ENCODE results near the gene TRRAP. TPM values are rescaled to one million over a fixed set of nuclear protein-coding genes. Genes with fewer than 3 reads are reported as not detected.

TRRAP gene
- total RNA-seq, 1 experiment from 2014 or later = 55.4 TPM

DNA sequence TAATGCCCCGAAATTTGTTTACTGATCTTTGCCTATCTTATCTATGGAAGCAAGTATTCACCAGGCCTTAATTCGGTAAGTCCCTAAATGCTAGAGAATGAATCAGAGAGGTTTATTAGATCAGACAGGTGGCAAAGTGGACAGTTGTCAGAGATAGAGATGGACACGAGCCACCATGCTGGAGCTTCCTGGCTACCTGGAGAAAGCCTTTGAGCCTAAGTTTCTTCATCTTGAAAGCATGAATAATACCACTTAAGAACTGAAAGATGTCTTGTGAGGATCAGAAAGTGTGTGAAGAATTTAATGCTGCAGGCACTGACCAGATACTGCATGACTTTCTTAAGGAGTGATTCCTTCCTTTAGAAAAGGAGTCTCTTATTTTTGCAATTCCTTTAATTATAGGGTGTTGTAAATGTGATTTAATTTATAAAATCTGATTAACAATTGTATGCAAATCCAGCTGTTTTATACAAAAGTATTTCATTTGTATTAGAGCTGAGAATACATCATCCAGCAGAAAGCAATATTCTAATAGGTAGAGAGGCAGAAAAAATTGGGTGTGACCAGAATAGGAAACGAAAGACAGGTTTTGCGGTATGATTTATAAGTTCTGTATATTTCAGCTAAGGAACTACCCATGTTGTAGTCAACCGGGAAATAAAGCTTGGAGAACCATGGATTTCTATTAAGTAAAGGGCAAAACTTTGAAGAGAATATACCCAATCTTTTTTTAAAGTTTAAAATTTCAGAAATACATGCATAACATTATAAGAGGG is 182.9 kb downstream of the TRRAP start:
- Mint-ChIP-seq H3K4me1 (ENCODE audit: low read depth, unreplicated experiment) (no peaks in the 10 kb centered on the region), H3K27me3 (ENCODE audit: insufficient read depth, unreplicated experiment) (no peaks in the 10 kb centered on the region), H3K36me3 (ENCODE audit: insufficient read depth, unreplicated experiment) (peaks cover 12% of the 10 kb centered on the region), H3K27ac (ENCODE audit: unreplicated experiment) (no peak overlapping the region), H3K9me3 (ENCODE audit: unreplicated experiment) (no peaks in the 10 kb centered on the region), H3K4me3 (ENCODE audit: unreplicated experiment) (no peak overlapping the region)
- POLR2A ChIA-PET = interaction anchor here (0.6 kb wide), 1 partner anchor 86 kb away, joined by 4 read pairs; no protein-coding TSS in a partner anchor
- no peak overlapping the region for H3K4me3 ChIP-seq (ENCODE audit: low read depth, low read length)
- no peaks in the 10 kb centered on the region; the same call in 1 of the 2 replicates for H3K9me3 ChIP-seq
- no peaks in the 10 kb centered on the region for H3K36me3 ChIP-seq (ENCODE audit: control insufficient read depth, insufficient read depth, low read length)
- intact Hi-C loops (cut with micrococcal nuclease; ENCODE audit: unreplicated experiment) = no loop called here
- CTCF ChIA-PET = no interaction called here
- no TSS peak for BruUV-seq (replicated peaks)
- DNase-seq = no peak
- TF ChIP-seq, protein P1, sequence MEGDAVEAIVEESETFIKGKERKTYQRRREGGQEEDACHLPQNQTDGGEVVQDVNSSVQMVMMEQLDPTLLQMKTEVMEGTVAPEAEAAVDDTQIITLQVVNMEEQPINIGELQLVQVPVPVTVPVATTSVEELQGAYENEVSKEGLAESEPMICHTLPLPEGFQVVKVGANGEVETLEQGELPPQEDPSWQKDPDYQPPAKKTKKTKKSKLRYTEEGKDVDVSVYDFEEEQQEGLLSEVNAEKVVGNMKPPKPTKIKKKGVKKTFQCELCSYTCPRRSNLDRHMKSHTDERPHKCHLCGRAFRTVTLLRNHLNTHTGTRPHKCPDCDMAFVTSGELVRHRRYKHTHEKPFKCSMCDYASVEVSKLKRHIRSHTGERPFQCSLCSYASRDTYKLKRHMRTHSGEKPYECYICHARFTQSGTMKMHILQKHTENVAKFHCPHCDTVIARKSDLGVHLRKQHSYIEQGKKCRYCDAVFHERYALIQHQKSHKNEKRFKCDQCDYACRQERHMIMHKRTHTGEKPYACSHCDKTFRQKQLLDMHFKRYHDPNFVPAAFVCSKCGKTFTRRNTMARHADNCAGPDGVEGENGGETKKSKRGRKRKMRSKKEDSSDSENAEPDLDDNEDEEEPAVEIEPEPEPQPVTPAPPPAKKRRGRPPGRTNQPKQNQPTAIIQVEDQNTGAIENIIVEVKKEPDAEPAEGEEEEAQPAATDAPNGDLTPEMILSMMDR (IDR thresholded peaks at IDR 0.05; ENCODE audit: insufficient read depth in 1 of 2, low read depth in 1 of 2, low read length in 1 of 2, severe bottlenecking in 1 of 2, unreplicated experiment in 1 of 2) = no peak
- H3K27me3 ChIP-seq (replicated peaks; ENCODE audit: control insufficient read depth, insufficient read depth, low read length) = no peaks in the 10 kb centered on the region
- no peaks in the 10 kb centered on the region for H3K4me1 ChIP-seq

Small RNAs within 50 kb of the gene (microRNA-seq; reads per million reads assigned to microRNA genes)
- 4.5 reads per million, percentile 30 among the genes with 10 or more reads in this experiment for gene MIR3609

Other genes with a start within 250 kb of the TRRAP start
- not detected in 2 replicates for gene TMEM130, start 8.5 kb upstream of the TRRAP start, total RNA-seq (2022)